Prostate gland (tissue), 2 donors: ENCODE results near the gene IGSF11. TPM values are rescaled to one million over a fixed set of nuclear protein-coding genes. Genes with fewer than 3 reads are reported as not detected.

Source experiments
- DNase-seq: peaks from one replicate; pipeline ENCODE4 v3.0.0-alpha.2; 2019; ENCODE audit warnings: low spot score
- H3K27ac ChIP-seq, 2 donors: fragments of 200-600 bp; sonication (generic); 2 replicates each; pipeline ENCODE4 v1.5.1; 2017 to 2019
- H3K27me3 ChIP-seq: fragments of 200-600 bp; sonication (generic); replicated peaks from 2 replicates; pipeline ENCODE4 v1.5.1; 2019; ENCODE audit not compliant: insufficient read depth
- H3K36me3 ChIP-seq, 2 donors: fragments of 200-600 bp; sonication (generic); 1 replicate in 1 of 2; 2 replicates in 1 of 2; pipeline versions ENCODE4 v1.5.1 to v1.8.1; 2017 to 2019
- H3K4me1 ChIP-seq: fragments of 200-600 bp; sonication (generic); replicated peaks from 2 replicates; pipeline ENCODE4 v1.5.1; 2019
- H3K4me3 ChIP-seq, 2 donors: fragments of 200-600 bp; sonication (generic); 2 replicates each; pipeline ENCODE4 v1.5.1; 2017 to 2019
- H3K9me3 ChIP-seq: fragments of 200-600 bp; sonication (generic); 2 replicates; pipeline ENCODE4 v1.5.1; 2017
- CTCF ChIP-seq, 4 experiments: fragments of 200-600 bp in 2 of 4; fragments of 450-650 bp in 2 of 4; sonication (generic) in 2 of 4; IDR thresholded peaks; 1 replicate in 3 of 4; 2 replicates in 1 of 4; pipeline ENCODE4 v1.5.1; 2016 to 2019; ENCODE audit warnings: antibody characterized with exemption in 4 of 4, mild to moderate bottlenecking in 2 of 4, moderate library complexity in 2 of 4
- POLR2A ChIP-seq: fragments of 450-650 bp; IDR thresholded peaks from one replicate; pipeline ENCODE4 v1.6.1; 2016; ENCODE audit warnings: antibody characterized with exemption, mild to moderate bottlenecking
- POLR2AphosphoS5 ChIP-seq: sonication (generic); formaldehyde crosslinking; IDR thresholded peaks from one replicate; pipeline ENCODE4 v1.6.1; 2017; ENCODE audit warnings: antibody characterized with exemption
- WGBS: methylation state at CpG from one replicate; pipeline ENCODE4 v1.1.5; 2018; 5-methylcytosine and 5-hydroxymethylcytosine counted together
- intact Hi-C: fragments of 100-400 bp; cut with DNase I; formaldehyde crosslinking; loops from one replicate; pipeline ENCODE4 v1.14.2; 2022
- total RNA-seq, 2 donors: library from RNA; depleted of rRNA; stranded (reverse); fragments of >200 nt; gene quantifications; one replicate each; pipeline ENCODE4 v1.1.0, GENCODE V29; 2016

Gene IGSF11
- total RNA-seq, 2 donors from 2014 or later: 0.46 to 30.9 TPM

- Histone ChIP-seq H3K27ac (no peak overlapping the region), H3K9me3 (no peaks in the 10 kb centered on the region), H3K36me3 (no peaks in the 10 kb centered on the region), H3K4me1 (no peaks in the 10 kb centered on the region), H3K27me3 (no peaks in the 10 kb centered on the region), H3K4me3 (no peak overlapping the region)
- intact Hi-C loops: no loop called here
- 53% methylated on average over 2 of the region's 2 CpGs for WGBS
- TF ChIP-seq POLR2A: no peak
- TF ChIP-seq CTCF (IDR thresholded peaks at IDR 0.05): no peak
- no peak for TF ChIP-seq POLR2AphosphoS5
- no peak for DNase-seq
Measured at GRCh38 chr3:119015942-119016341, 18.7 kb downstream of the IGSF11 start.

- Histone ChIP-seq H3K9me3 (no peaks in the 10 kb centered on the region), H3K27ac (no peak overlapping the region), H3K27me3 (no peaks in the 10 kb centered on the region), H3K4me1 (no peaks in the 10 kb centered on the region), H3K36me3 (no peaks in the 10 kb centered on the region), H3K4me3 (no peak overlapping the region)
- 54% methylated on average over 3 of the region's 3 CpGs for WGBS
- TF ChIP-seq CTCF (IDR thresholded peaks at IDR 0.05) (no peak), POLR2A (no peak), POLR2AphosphoS5 (no peak)
- no peak for DNase-seq
- intact Hi-C loops: no loop called here
Measured at GRCh38 chr3:119013951-119014350, 20.7 kb downstream of the IGSF11 start.

GRCh38 chr3:119011528-119011927, 23.1 kb downstream of the IGSF11 start:
- Histone ChIP-seq H3K9me3 (no peaks in the 10 kb centered on the region), H3K27me3 (no peaks in the 10 kb centered on the region), H3K4me1 (no peaks in the 10 kb centered on the region), H3K27ac (no peak overlapping the region), H3K4me3 (no peak overlapping the region), H3K36me3 (no peaks in the 10 kb centered on the region)
- 100% methylated on average over 1 of the region's 1 CpG for WGBS
- no peak for DNase-seq
- no peak for TF ChIP-seq POLR2AphosphoS5
- no peak for TF ChIP-seq CTCF (IDR thresholded peaks at IDR 0.05)
- no peak for TF ChIP-seq POLR2A
- intact Hi-C loops: no loop called here

- intact Hi-C loops: no loop called here
- 79% methylated on average over 2 of the region's 2 CpGs for WGBS
- TF ChIP-seq POLR2A: no peak
- TF ChIP-seq POLR2AphosphoS5: no peak
- no peak for TF ChIP-seq CTCF (IDR thresholded peaks at IDR 0.05)
- DNase-seq: no peak
- no peak overlapping the region for H3K4me3 ChIP-seq
- no peaks in the 10 kb centered on the region for H3K27me3 ChIP-seq
- no peaks in the 10 kb centered on the region for H3K4me1 ChIP-seq
- H3K27ac ChIP-seq: no peak overlapping the region
- no peaks in the 10 kb centered on the region for H3K36me3 ChIP-seq
- H3K9me3 ChIP-seq: no peaks in the 10 kb centered on the region
Measured at GRCh38 chr3:118997190-118997589, 37.5 kb downstream of the IGSF11 start.

- no peak overlapping the region for H3K4me3 ChIP-seq
- no peaks in the 10 kb centered on the region for H3K27me3 ChIP-seq
- no peak overlapping the region for H3K27ac ChIP-seq
- H3K36me3 ChIP-seq: no peaks in the 10 kb centered on the region
- H3K9me3 ChIP-seq: no peaks in the 10 kb centered on the region
- WGBS: 64% methylated on average over 3 of the region's 3 CpGs
- no peak for TF ChIP-seq POLR2A
- no peak for TF ChIP-seq CTCF (IDR thresholded peaks at IDR 0.05)
- no peak for TF ChIP-seq POLR2AphosphoS5
- intact Hi-C loops: no loop called here
- no peak for DNase-seq
- H3K4me1 ChIP-seq: no peaks in the 10 kb centered on the region
Measured at GRCh38 chr3:118991775-118992174, 42.9 kb downstream of the IGSF11 start.
